GM18502 (cell line): Measurements from ENCODE around the gene CFAP221.

ENCODE experiments used
- ATAC-seq: cut with Tn5 transposase; IDR thresholded peaks from one replicate; pipeline ENCODE4 v1.9.1; 2021; ENCODE audit warnings: mild to moderate bottlenecking; ENCODE audit not compliant: unreplicated experiment, poor library complexity

CFAP221 gene

DNA sequence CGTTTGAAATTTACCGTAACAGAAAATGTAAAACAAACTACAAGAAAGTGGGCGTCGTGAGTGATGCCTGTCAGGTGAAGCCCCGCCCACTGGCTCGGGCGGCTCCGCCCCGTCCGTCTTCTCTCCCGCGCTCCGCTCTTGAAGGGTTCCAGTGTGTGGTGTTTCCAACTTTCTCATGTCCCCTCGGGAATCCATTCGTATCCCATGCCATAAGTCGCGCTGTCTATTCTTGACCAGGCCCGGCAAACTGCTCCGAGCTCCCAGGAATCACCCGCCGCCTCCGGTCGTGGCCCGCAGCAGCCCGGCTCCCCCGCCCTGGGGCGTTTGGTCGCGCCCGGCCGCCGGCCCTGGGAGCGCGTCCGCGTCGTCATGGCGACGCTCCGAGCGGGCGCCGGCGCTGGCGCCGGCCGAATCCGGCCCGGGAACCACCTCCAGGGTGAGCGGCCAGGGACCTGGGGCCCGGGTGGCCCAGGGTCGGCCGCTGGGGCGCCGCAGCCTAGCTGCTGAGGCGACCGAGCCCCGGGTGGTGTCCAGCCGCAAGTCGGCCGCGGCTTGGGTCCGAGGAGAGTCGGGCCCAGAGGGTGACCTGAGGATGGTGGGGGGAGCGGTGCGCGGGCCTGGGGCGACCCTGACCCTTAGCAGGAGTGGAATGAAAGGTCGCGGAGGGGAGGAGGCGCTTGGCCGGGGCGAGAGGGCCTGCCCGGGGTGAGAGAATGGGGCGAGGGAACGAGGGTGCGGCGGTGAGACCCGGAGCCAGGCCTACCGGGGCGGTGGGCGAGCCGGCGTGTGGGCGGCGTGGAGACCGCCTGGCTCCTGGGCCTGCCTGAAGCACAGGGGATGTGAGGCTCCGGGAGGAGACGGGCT, at the start of gene CFAP221:
Gene CFAP221 (plus strand): TSS at position 375 of the 864 bp plus-strand sequence. CDS start 1,683 bp downstream, outside the sequence.
- peak; percentile 94 for ATAC-seq

DNA sequence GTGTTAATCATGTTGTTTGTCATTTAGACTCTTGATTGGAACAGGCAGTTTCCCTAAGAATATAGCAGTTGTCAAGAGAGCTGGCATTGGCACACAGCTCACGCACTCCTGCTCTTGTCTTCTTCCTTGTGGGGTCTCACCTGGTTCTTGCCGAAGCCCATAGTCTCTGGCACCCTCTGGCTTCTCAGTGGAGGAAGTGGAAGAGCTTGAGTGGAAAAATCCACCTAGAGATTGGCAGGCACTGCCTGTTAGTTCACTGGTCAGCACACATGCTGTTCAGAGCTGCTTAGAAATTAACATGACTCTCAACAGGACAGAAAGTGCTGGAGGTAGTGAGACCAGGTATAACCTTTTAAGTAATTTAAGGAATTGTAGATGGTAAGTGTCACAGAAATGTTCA, 48.3 kb upstream of the CFAP221 start:
- ATAC-seq, result no peak

DNA sequence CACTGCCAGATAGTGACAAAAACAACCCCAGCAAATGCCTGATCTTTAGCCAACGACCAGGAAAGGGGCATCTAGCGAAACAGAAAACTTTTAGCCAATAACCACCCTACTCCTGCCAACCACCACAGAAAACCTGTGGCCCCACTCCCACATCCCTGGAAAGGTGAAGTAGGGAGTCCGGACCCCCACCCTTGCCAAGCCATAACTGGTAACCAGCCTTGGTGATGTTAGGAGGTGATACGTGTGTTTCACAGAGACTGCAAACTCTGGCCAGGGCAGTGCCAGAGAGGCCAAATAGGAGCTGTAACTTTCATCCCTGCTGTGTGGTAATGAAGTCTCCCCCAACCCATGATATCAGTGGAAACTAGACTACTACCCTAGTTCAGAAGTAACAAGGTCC, 47.6 kb upstream of the CFAP221 start:
- ATAC-seq, result no peak

DNA sequence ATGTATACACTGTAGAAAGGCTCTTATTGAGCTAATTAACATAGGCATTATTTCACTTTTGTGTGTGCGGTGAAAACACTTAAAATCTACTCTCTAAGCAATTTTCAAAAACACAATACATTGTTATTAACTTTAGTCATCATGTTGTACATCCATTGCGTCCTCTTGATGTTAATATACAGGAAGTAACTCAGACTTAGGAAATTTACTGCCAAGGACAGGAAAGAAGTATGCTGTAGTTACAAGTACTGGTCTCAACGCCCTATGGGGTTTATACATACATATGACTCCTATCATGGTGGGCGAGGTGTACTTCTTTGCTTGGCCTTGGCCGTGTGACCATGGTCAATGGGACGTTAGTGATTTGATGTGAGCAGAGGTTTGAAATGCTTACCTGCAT, 35.5 kb upstream of the CFAP221 start:
- ATAC-seq, result no peak

DNA sequence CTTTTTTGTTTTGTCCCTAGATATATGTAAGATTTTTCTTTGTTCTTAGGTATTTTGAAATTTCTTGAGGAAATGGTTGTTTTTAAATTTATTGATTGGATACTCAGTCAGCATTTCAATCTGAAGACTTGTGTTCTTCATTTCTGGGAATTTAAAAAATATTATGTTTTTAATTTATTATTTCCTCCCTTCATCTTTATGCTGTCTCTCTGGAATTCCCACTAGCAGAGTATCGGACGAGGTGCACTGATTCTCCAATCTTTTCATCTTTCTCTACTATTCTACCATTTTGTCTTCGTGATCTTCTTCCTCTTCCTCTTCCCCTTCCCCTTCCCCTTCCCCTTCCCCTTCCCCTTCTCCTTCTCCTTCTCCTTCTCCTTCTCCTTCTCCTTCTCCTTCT, 32.3 kb upstream of the CFAP221 start:
- no peak for ATAC-seq

DNA sequence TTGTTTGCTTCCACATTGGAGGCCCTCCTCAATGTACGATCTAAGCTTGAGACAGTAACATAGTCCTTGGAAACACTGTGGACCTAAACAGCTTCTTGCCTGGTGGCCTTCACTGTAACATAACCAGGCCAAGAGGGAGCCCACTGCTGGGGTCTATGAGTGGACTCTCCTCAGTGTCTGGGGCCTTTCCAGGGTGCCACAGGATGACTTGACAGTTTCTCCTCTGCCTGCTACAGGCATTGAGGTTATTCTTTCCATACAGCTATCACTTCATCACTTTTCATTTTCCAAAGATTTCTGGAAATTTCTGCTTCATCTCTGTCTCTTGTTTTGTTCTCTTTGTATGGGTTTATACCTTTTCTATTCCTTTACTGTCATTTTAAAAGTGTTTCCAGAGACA, 31.3 kb upstream of the CFAP221 start:
- no peak for ATAC-seq

DNA sequence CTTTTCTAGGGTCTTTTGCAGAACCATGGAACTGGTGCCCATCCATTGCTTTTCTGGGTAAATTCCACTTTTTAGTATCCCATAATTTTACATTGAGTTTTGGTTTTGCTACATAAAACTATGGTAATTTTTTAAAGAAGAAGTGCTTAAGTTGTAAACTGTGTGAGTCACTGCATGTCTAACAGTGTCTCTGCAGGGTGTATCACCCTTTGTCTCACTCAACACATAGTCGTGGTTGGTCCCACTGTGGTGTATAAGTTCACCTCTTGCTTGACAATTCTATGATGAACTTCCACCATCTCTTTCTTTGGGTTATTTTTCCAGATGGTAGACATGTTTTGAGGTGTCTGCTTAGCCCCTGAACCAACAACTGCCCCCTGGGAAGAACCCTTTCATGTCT, 30.4 kb upstream of the CFAP221 start:
- ATAC-seq, result no peak

DNA sequence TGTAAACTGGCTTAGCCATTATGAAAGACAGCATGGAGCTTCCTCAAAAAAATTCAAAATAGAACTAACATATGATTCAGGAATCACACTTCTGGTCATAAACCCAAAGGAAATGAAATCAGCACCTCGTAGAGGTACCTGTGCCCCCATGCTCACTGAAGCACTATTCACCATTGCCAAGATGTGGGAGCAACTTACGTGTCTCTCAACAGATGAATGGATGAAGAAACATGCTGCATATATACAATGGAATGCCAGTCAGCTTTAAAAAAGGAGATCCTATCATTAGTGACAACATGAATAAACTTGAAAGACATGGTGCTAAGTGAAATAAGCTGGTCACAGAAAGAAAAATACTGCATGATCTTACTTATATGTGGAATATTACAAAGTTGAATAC, 28.1 kb upstream of the CFAP221 start:
- no peak for ATAC-seq

DNA sequence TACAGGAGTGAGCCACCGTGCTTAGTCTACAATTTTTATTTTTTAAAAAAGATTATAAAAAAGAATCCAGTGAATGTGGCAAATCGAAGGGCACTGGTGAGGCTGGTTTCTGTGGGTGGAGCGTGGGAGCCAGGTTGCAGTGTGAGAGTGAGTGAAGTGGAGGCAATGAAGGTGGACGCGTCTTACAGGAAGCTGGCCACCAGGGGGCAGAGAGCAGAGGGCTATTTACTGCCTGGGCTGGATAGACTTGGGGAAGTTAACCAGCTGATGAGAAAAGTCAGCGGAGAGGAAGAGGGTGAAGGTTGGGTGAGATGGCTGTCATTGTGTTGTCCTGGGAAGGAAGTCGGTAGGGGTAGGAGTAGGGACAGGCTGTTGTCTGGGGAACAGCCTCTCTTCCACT, 26.8 kb upstream of the CFAP221 start:
- peak; percentile 83 for ATAC-seq

DNA sequence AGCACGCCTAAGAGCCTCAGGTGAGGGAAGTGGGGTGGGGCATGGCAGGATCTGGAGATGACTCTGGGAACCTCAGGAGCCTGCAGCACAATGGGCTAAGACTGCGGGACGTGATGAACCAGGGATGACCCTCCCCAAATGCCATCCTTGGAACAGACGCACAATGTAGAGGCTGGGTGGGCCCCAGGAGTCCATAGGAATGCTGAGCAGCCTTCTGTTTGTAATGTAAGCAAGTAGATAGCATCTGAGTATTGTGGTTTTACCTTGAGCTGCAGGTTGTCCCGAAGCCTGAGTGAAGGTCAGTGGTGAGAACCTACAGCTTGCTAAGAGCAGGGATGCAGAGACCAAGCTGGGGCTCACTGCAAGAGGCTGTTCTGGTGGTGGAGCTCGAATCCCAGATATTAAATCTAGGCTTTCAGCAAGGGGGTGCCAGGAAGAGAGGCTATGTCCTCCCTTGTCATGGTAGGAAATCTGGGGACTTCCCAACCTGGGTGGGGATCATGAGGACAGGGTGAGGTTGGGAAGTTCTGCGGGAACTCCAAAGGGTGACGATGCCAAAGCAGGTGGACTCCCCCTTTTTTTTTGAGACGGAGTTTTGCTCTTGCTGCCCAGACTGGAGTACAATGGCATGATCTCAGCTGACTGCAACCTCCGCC, 25.7 kb upstream of the CFAP221 start:
- ATAC-seq, result no peak

DNA sequence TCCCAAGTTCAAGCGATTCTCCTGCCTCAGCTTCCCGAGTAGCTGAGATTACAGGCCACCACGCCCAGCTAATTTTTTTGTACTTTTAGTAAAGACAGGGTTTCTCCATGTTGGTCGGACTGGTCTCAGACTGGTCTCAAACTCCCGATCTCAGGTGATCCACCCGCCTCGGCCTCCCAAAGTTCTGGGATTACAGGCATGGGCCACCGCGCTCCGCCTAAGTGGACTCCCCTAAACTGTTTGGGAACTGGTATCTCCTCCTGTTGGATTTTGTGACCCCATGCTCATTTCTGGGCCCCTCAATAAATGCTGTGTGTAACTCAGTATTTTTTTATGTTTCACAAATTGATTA, 25.2 kb upstream of the CFAP221 start:
- no peak for ATAC-seq

DNA sequence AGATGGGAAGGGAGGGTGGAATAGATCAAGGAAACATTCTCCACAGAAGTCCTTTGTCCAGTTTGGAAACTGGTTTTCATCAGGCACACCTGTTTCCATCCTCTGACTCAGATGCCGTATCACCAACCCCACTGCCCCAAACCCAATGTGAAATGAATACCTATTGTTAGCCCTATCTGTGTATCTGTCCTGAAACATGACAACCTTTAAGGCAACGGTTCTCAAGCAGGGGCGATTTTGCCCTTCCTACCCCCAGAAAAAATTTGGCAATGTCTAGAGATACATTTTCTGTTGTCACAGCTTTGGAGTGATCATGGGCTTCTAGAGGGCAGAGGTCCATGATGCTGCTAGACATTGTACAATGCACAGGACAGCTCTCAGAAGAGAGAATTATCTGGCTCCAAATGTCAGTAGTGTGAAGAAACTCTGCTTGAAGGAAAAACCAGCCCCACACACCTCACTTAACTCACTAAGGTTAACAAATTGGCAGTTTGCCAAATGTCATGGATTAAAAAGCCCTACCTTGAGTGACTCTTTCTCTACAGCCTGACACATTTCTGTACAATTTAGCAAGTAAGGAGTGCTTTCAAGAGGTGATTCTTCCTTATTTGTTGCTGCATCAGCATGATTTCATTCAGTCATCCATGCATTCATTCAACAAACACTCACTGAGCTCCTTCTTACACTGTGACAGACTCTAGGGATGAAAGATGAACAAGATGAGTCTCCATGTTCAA, 23.4 kb upstream of the CFAP221 start:
- ATAC-seq, result no peak

DNA sequence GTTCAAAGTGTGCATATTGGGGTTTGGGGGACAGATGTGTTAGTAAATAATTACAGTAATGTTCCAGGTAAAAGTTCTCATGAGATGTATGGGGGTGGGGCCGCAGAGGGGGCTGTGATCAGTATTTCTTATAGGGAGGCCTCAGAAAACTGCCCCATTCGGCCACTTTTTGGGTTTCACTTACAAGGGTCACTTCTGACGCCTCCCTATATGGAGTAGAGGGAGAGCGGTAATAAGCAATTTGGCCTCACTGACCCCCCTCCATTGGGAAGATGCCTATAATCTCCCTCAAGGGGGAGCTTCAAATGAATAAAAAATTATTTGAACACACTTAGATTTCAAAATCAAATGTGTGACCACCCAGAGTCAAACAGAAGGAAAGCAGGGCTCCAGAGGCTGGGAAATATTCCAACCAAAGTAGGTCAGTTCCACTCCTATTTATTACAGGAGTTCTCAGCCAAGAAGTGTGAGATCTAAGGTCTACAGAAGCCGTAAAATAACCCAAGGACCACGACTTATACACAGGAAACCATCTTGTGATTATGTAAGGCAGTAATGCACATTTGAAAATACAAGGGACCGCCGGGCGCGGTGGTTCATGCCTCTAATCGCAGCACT, 22.7 kb upstream of the CFAP221 start:
- ATAC-seq, result no peak

DNA sequence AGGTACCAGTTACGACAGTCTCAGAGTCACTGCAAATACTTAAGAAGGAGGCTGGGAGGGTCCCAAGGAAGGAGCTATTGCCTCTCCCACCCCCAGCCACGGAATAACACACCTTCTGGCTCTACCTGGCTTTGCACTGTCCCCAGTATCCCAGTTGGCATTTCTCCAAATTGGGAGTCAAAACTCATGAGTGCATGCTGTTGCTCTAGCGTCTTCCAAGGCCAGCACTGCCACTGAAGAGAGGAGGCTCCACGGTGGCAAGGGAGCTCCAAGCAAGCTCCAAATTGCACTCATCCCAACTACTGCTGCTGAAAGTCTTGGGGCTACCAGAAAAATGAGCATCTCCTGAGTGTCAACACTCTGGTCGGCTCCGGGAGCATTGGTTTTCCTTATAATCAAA, 21.6 kb upstream of the CFAP221 start:
- ATAC-seq, result no peak

DNA sequence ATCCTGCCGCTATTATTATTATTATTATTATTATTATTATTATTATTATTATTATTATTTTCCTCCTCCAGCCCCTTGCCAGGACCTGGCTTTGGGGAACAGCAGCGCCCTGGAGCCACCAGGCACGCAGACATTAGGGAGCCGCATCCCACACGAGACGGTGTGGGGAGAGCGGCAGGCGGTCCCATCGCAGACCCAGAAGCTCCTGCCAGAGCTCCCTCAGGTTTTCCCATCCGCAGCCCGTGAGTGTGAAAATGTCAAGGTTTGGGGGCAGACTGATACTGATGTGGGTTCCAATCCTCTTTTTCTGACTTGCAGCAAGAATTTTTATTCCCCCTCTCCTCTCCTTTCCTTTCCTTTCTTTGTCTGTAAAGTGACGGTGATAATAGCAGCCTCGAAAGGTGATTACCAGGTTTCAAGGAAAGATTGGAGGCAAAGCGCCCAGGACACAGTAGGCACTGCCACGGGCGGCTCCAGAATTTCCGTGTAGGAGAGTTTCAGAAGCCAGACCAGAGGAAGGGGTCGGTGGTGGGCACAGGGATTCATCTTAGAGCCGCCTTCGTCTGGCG, 20.8 kb upstream of the CFAP221 start:
- ATAC-seq, result no peak

DNA sequence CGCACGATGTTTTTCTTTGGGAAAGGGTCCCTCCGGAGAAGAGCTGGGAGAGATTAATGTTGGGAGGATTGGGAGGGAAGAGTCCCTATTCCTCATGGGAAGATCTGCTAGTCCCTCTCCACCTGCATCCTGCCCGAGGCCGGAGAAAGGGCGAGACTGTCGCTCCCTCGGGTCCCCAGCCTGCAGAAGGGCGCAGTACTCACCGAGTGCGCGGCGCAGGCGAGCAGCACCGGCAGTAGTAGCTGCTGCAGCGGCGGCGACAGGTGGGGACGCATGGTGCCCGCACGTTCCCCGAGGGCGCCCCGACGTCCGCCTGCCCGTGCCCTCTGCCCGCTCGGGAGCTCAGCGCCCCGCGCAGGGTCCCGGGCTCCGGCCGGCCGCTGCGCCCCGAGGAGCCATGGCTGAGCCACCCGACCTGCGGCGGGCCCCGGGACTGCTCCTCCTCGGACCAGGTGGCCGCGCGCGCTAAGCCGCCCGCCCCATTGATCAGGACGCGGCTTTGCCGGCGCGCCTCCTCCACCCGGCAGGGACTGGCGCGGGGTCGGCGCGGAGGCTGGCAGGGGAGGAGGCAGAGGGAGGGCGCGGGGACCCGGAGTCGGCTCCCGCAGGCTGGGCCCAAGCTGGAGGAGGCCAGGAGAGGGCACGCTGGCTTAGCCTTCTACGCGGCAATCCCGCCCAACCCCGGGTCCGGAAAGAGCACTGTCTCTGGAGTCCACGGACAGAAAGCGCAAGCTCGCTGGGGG, 20.1 kb upstream of the CFAP221 start, which contains the start of gene SCTR:
Gene SCTR (minus strand): TSS at position 532 of the 743 bp plus-strand sequence. CDS start 257 bp downstream, at position 275.
- no peak for ATAC-seq

DNA sequence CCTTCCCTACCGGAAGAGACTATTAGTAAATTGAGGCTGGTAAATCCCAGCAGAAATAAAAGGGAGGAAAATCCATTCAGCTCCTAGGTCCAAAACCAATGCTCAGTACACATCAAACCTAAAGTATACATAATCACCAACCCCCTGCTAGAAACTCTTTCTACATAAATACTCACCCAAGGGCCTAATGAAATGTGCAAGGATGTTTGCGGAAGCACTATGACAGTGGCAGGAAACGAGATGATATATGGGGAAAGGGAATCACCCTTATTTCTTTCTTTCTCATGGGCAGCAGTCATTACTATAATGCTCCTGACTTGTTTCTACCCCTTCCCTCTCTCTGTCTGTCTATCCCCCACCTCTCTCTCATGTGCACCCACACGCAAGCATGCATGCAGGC, 18.6 kb upstream of the CFAP221 start:
- no peak for ATAC-seq

DNA sequence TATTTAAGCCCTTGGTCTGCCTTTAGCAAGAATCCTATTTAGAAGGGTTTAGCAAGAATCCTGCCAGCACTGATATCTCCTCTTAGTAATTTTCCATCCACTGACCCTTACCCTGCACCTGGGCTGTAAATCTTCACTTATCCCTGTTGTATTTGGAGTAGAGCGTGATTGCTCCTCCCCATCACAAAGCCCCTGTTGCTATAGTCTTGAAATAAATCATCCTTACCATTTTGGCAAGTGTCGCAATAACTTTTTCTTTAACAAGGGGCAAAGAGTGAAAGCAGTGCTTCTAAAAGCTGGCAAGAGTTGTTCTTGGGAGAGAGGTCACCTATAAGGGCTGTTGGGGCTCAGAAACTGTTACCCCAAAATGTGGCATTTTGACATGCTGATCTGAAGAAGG, 16.2 kb upstream of the CFAP221 start:
- ATAC-seq, result no peak

DNA sequence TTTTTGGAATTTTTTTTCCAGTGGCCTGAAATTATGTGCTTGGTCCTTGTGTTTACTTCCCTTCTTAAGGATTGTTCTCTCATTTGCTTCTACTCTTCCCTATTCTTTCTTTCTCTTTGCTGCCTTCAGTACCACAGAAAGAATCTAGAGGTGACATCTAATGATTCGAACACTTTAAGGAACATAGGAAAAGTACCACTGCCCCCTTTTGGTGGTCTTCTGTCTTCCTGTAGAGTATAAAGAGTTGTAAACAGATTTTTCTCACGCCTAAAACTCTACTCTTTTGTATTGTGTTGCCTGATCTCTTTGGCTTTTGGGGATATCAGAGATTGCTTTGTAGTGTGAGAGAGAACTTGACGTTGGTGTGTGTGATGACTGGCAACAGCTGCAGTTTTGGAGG, 13.0 kb upstream of the CFAP221 start:
- ATAC-seq, result no peak

DNA sequence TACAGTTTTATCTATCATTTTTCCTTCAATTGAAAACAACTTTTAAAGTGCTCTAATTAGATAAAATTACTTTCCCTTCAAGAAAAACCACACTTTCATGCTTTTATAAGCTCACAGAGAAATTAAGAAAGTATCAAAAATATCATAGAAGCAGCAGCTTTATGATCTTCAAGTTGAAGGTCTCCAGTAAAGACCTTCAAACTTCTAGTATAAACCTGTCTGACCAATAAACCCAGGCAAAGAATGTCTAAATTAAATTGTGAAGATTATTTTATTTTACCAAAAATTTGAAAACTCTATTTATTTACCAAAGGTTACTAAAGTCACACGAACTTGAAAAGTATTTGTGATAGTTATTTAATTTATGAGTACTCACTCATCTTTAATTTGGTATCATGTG, 10.7 kb upstream of the CFAP221 start:
- no peak for ATAC-seq
